Ectodermal cell (in vitro differentiated cells): Measurements from ENCODE around the gene SSBP3.

Source experiments
- H3K27ac ChIP-seq: 2 replicates; pipeline ENCODE4 v1.7.0; 2013; ENCODE audit warnings: mild to moderate bottlenecking, low read depth, low read length; ENCODE audit not compliant: insufficient read depth, poor library complexity, severe bottlenecking
- H3K27me3 ChIP-seq: 2 replicates; pipeline ENCODE4 v1.7.0; 2013; ENCODE audit warnings: mild to moderate bottlenecking, low read length; ENCODE audit not compliant: insufficient read depth, control insufficient read depth, poor library complexity, severe bottlenecking
- H3K36me3 ChIP-seq: one replicate; pipeline ENCODE4 v1.7.0; 2013; ENCODE audit warnings: low read length; ENCODE audit not compliant: control insufficient read depth, insufficient read depth
- H3K4me1 ChIP-seq: one replicate; pipeline ENCODE4 v1.7.0; 2013; ENCODE audit warnings: low read length; ENCODE audit not compliant: control insufficient read depth, insufficient read depth
- H3K4me3 ChIP-seq: 2 replicates; pipeline ENCODE4 v1.7.0; 2013; ENCODE audit warnings: low read depth, low read length, control low read depth; ENCODE audit not compliant: insufficient read depth
- H3K9me3 ChIP-seq: 2 replicates; pipeline ENCODE4 v1.7.0; 2013; ENCODE audit warnings: mild to moderate bottlenecking, low read length, moderate library complexity; ENCODE audit not compliant: control insufficient read depth
- WGBS, 2 experiments: methylation state at CpG; one replicate each; pipeline ENCODE4 v1.1.7; 2013; ENCODE audit warnings: missing lambda C conversion rate in 2 of 2; 5-methylcytosine and 5-hydroxymethylcytosine counted together

SSBP3 gene

DNA sequence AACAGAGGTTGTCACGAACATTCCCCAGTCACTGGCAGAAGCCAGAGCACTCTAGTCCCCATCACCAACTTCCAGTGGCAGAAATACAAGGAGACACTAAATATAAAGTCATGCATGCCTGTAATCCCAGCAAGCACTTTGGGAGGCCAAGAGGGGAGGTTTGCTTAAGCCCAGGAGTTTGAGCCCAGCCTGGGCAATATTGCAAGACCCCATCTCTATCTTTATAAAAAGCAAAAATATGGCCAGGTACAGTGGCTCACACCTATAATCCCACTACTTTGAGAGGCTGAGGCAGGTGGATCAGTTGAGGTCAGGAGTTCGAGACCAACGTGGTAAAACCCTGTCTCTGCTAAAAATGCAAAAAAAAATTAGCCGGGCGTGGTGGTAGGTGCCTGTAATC is 212.7 kb downstream of the SSBP3 start:
- no peak overlapping the region for H3K27ac ChIP-seq
- H3K4me1 ChIP-seq: no peaks in the 10 kb centered on the region
- no peaks in the 10 kb centered on the region for H3K27me3 ChIP-seq
- H3K36me3 ChIP-seq: peaks cover 5% of the 10 kb centered on the region
- H3K4me3 ChIP-seq: no peak overlapping the region
- WGBS, 2 experiments: 88 to 93% methylated on average over 5 of the region's 5 CpGs
- H3K9me3 ChIP-seq: no peaks in the 10 kb centered on the region

DNA sequence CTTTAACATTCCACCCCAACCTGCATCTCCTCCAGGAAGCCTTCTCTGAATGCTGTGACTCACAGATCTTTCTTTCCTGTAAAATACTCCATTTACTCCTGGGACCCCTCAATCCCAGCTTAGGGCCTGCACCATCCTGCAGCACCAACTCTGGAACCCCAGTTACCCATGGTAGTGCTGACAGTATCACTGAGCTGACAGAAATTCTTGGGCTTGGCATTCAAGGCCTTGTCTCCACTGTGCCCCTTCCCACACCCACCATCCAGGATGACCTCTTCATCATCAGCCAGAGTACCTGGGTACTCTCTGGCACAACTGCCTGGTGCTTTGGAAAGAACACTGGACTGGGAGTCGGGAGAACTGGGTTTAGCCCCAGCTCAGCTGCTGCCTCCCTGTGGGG is 214.7 kb downstream of the SSBP3 start:
- Histone ChIP-seq H3K4me3 (no peak overlapping the region), H3K36me3 (peaks cover 5% of the 10 kb centered on the region), H3K9me3 (no peaks in the 10 kb centered on the region), H3K27ac (no peak overlapping the region), H3K4me1 (no peaks in the 10 kb centered on the region), H3K27me3 (no peaks in the 10 kb centered on the region)
- WGBS, 2 experiments: 38 to 50% methylated on average over 1 of the region's 1 CpG

DNA sequence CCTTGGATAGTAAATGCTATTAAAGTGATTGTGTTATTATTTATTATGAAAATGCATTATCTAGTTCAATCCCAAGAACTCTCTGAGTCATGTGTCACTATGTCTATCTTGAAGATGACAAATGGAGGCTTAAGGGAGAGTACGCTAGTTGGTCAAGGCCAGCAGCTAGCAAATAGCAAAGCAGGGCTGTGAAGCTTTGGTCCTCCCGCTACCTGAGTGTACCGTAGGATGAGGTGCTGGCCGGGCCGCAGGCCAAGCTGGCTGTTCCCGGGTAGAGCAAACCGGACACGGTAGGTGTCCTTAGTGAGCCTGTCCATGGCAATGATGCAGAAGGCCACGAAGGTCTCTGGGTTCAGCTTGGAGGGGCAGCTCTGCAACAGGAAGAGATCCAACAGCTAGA is 215.7 kb downstream of the SSBP3 start:
- 94 to 95% methylated on average over 9 of the region's 9 CpGs for WGBS, 2 experiments
- Histone ChIP-seq H3K36me3 (peaks cover 2% of the 10 kb centered on the region), H3K27ac (no peak overlapping the region), H3K27me3 (no peaks in the 10 kb centered on the region), H3K4me1 (no peaks in the 10 kb centered on the region), H3K4me3 (no peak overlapping the region), H3K9me3 (no peaks in the 10 kb centered on the region)

DNA sequence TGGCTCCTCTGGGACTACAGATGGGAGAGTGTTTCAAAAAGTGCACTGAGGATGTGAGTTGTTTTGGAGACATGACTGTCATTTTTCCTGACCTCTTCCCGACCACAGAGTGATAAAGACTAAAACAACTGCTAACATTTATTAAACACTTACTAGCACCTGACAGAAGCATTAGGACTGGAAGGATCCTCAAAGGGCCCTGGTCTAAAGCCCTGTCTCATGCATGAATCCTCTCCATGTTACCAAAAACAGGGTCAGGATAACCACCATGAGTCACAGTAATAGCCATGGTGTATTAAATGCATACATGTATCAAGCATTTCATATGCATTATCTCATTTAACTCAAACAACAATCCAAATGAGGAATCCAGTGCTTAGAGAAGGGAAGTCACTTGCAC is 217.9 kb downstream of the SSBP3 start:
- H3K27me3 ChIP-seq: no peaks in the 10 kb centered on the region
- H3K27ac ChIP-seq: no peak overlapping the region
- H3K36me3 ChIP-seq: no peaks in the 10 kb centered on the region
- WGBS, 2 experiments: 92 to 100% methylated on average over 1 of the region's 1 CpG
- H3K9me3 ChIP-seq: no peaks in the 10 kb centered on the region
- H3K4me1 ChIP-seq: no peaks in the 10 kb centered on the region
- H3K4me3 ChIP-seq: no peak overlapping the region

DNA sequence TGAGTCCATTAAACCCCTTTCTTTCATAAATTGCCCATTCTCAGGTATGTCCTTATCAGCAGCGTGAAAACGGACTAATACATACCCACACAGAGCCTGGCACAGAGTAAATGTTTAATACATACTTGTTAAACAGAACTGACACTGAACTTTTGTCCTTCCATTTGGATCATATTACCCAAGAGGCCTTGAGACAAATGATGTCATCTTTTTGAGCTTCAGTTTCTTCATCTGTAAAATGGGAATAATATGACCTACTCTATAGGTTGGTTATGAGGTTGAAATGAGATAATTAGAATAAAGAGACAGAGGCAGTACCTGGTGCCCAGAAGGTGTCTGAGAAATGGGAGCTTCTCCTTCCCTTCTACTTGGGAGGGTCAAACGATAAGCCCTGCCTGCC is 220.1 kb downstream of the SSBP3 start:
- Histone ChIP-seq H3K27ac (no peak overlapping the region), H3K27me3 (no peaks in the 10 kb centered on the region), H3K9me3 (no peaks in the 10 kb centered on the region), H3K4me1 (no peaks in the 10 kb centered on the region), H3K4me3 (no peak overlapping the region), H3K36me3 (no peaks in the 10 kb centered on the region)
- 97 to 98% methylated on average over 3 of the region's 3 CpGs for WGBS, 2 experiments

DNA sequence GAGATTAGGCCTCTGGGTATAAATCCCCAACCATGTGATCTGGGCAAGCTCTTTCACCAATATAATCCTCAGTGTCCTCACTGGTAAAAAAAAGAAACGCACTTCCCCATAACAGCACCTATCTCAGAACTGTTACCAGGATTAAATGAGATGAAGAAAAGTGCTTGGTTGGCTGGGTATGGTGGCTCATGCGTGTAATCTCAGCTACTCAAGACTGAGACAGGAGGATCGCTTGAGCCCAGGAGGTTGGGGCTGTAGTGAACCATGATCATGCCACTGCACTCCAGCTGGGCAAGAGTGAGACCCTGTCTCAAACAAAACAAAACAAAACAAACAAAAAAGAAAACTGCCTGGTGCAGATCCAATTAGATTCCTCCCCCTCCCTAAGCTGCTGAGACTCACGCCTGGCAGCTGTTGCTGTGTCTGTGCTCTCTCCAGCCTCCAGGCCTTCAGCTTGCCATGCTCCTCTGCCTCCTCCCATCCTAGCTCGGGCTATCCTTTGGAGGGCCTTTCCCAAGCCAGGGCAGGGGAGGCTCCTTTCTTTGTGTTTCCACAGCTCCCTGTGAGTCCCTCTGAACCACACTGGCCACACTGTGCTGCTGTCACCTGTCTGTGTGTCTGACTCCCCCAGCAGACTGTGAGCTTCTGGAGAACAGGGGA is 225.4 kb downstream of the SSBP3 start:
- Histone ChIP-seq H3K27ac (peak overlapping the region; percentile 32), H3K9me3 (no peaks in the 10 kb centered on the region), H3K4me3 (no peak overlapping the region), H3K27me3 (no peaks in the 10 kb centered on the region), H3K4me1 (no peaks in the 10 kb centered on the region), H3K36me3 (no peaks in the 10 kb centered on the region)
- 79 to 81% methylated on average over 4 of the region's 5 CpGs for WGBS, 2 experiments

DNA sequence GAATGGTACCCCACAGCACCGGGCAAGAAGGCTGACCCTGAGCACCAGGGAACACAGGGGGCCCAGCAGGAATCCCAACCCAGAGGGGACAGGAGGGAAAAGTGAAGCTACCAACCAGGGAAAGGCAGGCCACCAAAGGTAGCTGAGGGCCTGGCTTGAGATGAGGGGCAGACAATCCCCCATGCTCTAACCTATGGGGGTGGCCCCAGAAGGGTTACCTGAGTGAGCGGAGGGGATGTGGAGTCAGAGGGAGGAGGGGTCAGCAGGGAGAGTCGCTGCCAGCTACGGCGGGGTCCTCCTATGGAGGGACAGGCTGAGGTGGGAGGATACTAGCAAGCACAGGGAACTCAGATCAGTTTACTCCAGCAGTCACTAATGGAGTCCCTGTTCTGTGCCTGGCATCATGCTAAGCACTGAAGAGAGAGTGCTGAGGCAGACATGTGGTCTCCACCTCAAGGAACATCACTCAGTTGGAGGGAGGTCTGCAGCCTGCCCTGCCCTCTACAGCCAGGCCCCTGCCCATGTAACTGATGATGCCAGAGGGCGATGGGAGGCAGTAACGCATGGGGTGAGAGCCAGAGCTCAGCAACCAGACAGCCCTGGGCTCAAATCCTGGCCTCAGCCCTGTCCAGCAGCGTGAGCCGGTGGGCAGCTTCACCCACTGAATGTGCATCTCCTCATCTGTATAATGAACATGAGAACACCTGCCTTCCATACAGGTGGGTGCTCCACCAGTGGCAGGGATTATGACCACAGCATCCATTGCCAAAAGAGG is 227.7 kb downstream of the SSBP3 start:
- WGBS, 2 experiments: 92 to 94% methylated on average over 9 of the region's 9 CpGs
- no peaks in the 10 kb centered on the region for H3K36me3 ChIP-seq
- no peak overlapping the region for H3K27ac ChIP-seq
- no peaks in the 10 kb centered on the region for H3K27me3 ChIP-seq
- H3K4me1 ChIP-seq: peaks cover under 1% of the 10 kb centered on the region
- no peak overlapping the region for H3K4me3 ChIP-seq
- H3K9me3 ChIP-seq: no peaks in the 10 kb centered on the region

DNA sequence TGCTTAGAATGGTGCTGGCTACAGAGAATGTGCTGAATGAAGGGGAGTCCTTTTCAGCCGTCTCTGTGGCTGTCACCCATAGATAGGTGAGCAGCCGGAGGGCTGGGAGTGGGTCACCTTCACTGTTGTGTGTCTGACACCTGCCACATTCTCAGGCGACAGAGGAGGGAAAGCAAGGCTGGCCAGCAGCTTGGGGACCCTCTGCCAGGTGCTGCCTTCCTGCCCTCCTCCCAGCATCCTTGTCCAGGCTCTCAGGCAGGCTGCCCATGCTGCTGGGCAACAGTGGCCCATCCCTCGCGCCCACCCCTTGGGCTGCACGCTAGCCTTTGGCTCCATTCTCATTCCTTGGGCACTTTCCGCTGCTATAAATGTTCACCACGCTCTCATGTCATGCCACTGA is 228.5 kb downstream of the SSBP3 start:
- Histone ChIP-seq H3K4me1 (peaks cover 6% of the 10 kb centered on the region), H3K27ac (no peak overlapping the region), H3K4me3 (no peak overlapping the region), H3K27me3 (no peaks in the 10 kb centered on the region), H3K36me3 (no peaks in the 10 kb centered on the region), H3K9me3 (no peaks in the 10 kb centered on the region)
- 91% methylated on average over 8 of the region's 8 CpGs for WGBS, 2 experiments

DNA sequence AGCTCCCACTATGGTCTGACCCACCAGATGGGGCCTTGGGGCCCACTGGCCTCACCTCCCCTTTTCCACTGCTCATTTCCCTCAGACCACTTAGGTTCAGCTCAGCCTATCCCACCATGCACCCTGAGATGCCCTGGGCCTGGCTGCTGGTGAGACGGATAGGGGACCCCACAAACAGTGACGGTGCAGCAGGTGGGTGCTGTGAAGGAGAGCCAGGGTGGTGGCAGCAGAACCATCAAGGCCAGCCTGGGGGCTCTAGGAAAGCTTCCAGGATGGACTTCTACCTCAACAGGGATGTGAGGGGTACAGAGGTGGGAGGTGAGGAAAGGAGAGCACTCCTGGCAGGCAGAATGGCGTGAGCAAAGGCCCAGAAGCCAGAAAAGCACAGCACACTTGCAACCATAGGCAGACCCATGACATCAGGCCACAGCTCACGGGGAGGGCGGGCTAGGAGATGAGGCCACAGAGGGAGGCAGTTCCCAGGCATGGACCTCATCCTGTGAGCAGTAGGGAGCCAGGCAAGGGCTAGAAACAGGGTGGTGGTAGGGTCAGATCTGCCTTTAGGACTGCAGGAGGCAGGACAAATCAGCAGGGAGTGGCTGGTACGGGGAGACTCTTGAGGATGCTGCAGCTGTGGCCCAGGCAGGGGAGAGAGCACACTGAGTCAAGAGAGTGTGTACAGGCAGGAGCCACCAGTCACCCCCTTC is 229.4 kb downstream of the SSBP3 start:
- 90 to 94% methylated on average over 6 of the region's 6 CpGs for WGBS, 2 experiments
- no peak overlapping the region for H3K4me3 ChIP-seq

More for the DNA sequence above, 229.4 kb downstream of the SSBP3 start:
- no peaks in the 10 kb centered on the region for H3K27me3 ChIP-seq
- H3K4me1 ChIP-seq: peaks cover 6% of the 10 kb centered on the region
- no peak overlapping the region for H3K27ac ChIP-seq
- no peaks in the 10 kb centered on the region for H3K9me3 ChIP-seq
- no peaks in the 10 kb centered on the region for H3K36me3 ChIP-seq
